ENCODE data around the gene KIF2C.
"Not testable (repeated sequence)": the region's sequence is repeated elsewhere in the genome, so short reads cannot be mapped to it uniquely, and the experiment has no call there.

Gene KIF2C

GRCh38 chr1:44739307-44740178, at the start of gene KIF2C:
Gene KIF2C, plus strand, starts transcription at chr1:44739837. Its CDS starts 96 bp downstream, at chr1:44739933.
- peak; percentile 93 for DNase-seq (ENCODE audit: low read depth)

- no peak for DNase-seq (ENCODE audit: low read depth)
Observed at GRCh38 chr1:44693159-44693558, 46.5 kb upstream of the KIF2C start.

- DNase-seq (ENCODE audit: low read depth) = no peak
Observed at GRCh38 chr1:44693900-44694299, 45.7 kb upstream of the KIF2C start.

GRCh38 chr1:44694863-44695478, 44.7 kb upstream of the KIF2C start:
- DNase-seq (ENCODE audit: low read depth) = no peak

- no peak for DNase-seq (ENCODE audit: low read depth)
Observed at GRCh38 chr1:44695671-44696070, 44.0 kb upstream of the KIF2C start.

- no peak for DNase-seq (ENCODE audit: low read depth)
Observed at GRCh38 chr1:44696101-44696500, 43.5 kb upstream of the KIF2C start.

GRCh38 chr1:44696789-44697345, 42.8 kb upstream of the KIF2C start:
- no peak for DNase-seq (ENCODE audit: low read depth)

- no peak for DNase-seq (ENCODE audit: low read depth)
Observed at GRCh38 chr1:44698138-44698537, 41.5 kb upstream of the KIF2C start.

- DNase-seq (ENCODE audit: low read depth) = not testable (repeated sequence)
Observed at GRCh38 chr1:44699375-44699774, 40.3 kb upstream of the KIF2C start.

- no peak for DNase-seq (ENCODE audit: low read depth)
Observed at GRCh38 chr1:44700573-44700972, 39.1 kb upstream of the KIF2C start.

- DNase-seq (ENCODE audit: low read depth) = no peak
Observed at GRCh38 chr1:44701141-44701573, 38.5 kb upstream of the KIF2C start.

- DNase-seq (ENCODE audit: low read depth) = no peak
Observed at GRCh38 chr1:44705470-44705869, 34.2 kb upstream of the KIF2C start.

GRCh38 chr1:44705938-44706337, 33.7 kb upstream of the KIF2C start:
- DNase-seq (ENCODE audit: low read depth) = no peak

- no peak for DNase-seq (ENCODE audit: low read depth)
Observed at GRCh38 chr1:44707112-44707881, 32.3 kb upstream of the KIF2C start.

GRCh38 chr1:44707959-44708831, 31.4 kb upstream of the KIF2C start:
- DNase-seq (ENCODE audit: low read depth) = no peak

GRCh38 chr1:44713321-44713781, 26.3 kb upstream of the KIF2C start:
- no peak for DNase-seq (ENCODE audit: low read depth)

- no peak for DNase-seq (ENCODE audit: low read depth)
Observed at GRCh38 chr1:44714532-44714931, 25.1 kb upstream of the KIF2C start.

- peak; percentile 45 for DNase-seq (ENCODE audit: low read depth)
Observed at GRCh38 chr1:44714944-44715571, 24.6 kb upstream of the KIF2C start.

- DNase-seq (ENCODE audit: low read depth) = no peak
Observed at GRCh38 chr1:44717156-44717555, 22.5 kb upstream of the KIF2C start.

- DNase-seq (ENCODE audit: low read depth) = no peak
Observed at GRCh38 chr1:44717653-44718052, 22.0 kb upstream of the KIF2C start.

GRCh38 chr1:44718091-44718490, 21.5 kb upstream of the KIF2C start:
- DNase-seq (ENCODE audit: low read depth) = no peak

Data from activated T-helper 1 cell treated with Interleukin-2 at 50 U/mL for 16 hours (primary cell).